Measurements from ENCODE around the gene MLN. TPM values are rescaled to one million over a fixed set of nuclear protein-coding genes. Genes with fewer than 3 reads are reported as not detected.

MLN gene
- total and polyA plus RNA-seq, 7 donors = not detected

DNA sequence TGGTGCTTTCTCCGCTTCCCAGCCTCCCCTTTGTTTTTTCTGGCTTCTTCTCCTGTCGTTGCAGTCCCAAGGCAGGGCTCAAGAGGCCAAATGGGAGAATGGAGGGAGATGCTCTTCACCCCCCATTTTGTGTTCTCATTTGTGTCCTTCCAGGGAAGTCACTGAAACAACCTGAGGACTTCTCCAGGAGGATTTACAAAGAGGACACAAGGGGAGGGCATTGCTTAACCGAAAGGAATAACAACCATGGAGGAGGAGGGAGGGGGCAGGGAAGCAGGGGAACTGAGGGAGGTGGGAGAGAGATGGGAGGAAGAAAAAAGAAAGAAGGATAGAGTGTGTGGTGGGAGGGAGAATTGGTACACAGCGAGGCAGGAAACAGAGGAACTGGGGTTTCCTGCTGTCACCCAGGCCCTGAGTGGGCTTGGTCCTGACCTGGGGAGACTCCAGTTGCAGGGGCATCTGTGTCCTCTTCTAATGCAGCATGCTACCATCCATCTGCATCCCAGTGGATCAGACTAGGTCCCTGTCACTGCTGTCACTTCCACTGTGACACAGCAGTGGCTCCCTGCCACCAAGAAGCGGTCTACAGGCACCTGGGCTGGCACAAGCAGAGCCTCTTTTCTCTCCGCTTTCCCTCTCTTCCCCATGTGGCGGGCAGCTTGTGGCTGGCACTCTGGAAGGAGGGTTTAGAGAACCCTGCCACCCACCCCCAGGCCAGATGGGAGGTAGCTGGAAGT lies 17.1 kb upstream of the MLN start:
- WGBS, 3 donors = 61 to 65% (median 64%) methylated on average over 7 of the region's 7 CpGs
- no peaks in the 10 kb centered on the region for H3K36me3 ChIP-seq (ENCODE audit: insufficient read depth in 1 of 2, low read depth in 1 of 2)
- no peak overlapping the region for H3K27ac ChIP-seq
- no peaks in the 10 kb centered on the region for H3K4me1 ChIP-seq
- DNase-seq = no peak
- ATAC-seq = no peak
- peaks cover 0 to 2% (median 0%) of the 10 kb centered on the region in 3 donors for H3K27me3 ChIP-seq (ENCODE audit: insufficient read depth in 3 of 3, low read length in 2 of 3)
- TF ChIP-seq, protein P1, sequence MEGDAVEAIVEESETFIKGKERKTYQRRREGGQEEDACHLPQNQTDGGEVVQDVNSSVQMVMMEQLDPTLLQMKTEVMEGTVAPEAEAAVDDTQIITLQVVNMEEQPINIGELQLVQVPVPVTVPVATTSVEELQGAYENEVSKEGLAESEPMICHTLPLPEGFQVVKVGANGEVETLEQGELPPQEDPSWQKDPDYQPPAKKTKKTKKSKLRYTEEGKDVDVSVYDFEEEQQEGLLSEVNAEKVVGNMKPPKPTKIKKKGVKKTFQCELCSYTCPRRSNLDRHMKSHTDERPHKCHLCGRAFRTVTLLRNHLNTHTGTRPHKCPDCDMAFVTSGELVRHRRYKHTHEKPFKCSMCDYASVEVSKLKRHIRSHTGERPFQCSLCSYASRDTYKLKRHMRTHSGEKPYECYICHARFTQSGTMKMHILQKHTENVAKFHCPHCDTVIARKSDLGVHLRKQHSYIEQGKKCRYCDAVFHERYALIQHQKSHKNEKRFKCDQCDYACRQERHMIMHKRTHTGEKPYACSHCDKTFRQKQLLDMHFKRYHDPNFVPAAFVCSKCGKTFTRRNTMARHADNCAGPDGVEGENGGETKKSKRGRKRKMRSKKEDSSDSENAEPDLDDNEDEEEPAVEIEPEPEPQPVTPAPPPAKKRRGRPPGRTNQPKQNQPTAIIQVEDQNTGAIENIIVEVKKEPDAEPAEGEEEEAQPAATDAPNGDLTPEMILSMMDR (IDR thresholded peaks at IDR 0.05) = no peak
- H3K9me3 ChIP-seq = no peaks in the 10 kb centered on the region
- intact Hi-C loops (cut with DNase I) = no loop called here
- no peak overlapping the region for H3K4me3 ChIP-seq

DNA sequence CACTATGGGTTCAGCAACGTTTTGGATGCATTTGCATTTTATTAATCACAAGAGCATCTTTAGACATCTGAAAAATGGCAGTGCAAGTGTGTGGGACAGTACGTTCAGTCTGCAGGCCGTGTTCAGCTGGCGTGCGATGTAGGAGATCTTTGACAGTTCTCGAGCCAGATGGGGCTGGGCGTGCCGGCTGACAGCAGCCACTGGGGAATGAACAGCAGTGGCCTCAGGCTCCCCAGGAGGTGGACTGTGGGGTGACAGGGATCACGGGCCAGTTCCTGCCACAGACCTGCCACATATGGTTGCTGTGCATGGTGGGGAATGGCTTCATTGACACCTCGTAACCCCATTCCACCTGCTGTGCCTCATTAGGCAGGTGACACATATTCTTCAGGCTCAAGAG lies 16.4 kb upstream of the MLN start:
- ATAC-seq = no peak
- no peak overlapping the region for H3K27ac ChIP-seq
- intact Hi-C loops (cut with DNase I) = no loop called here
- H3K4me3 ChIP-seq = no peak overlapping the region
- H3K9me3 ChIP-seq = no peaks in the 10 kb centered on the region
- DNase-seq = no peak
- no peaks in the 10 kb centered on the region for H3K4me1 ChIP-seq
- peaks cover 0 to 6% (median 0%) of the 10 kb centered on the region in 3 donors for H3K27me3 ChIP-seq (ENCODE audit: insufficient read depth in 3 of 3, low read length in 2 of 3)
- H3K36me3 ChIP-seq (ENCODE audit: insufficient read depth in 1 of 2, low read depth in 1 of 2) = no peaks in the 10 kb centered on the region
- 33 to 39% (median 34%) methylated on average over 10 of the region's 10 CpGs for WGBS, 3 donors
- TF ChIP-seq, protein P1 (IDR thresholded peaks at IDR 0.05) = no peak

DNA sequence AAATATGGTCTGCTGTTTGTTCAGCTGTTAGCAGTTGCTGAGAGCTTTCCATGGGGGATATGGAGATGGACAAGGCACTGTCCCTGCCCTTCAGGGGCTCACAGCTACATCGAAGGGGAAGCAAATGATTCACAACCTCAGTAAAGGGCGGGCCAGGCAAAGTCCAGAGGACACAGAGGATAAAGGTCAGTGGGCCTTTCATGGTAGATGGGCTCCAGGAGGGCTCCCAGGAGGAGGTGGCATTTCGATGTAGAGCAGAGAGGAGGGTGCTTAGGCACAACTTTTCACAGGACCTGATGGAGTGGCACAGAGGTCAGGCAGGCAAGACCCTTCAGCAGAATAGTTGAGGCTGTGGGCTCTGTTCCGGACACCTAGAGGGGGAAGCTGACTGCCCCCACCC lies 15.2 kb upstream of the MLN start:
- Histone ChIP-seq H3K4me1 (no peaks in the 10 kb centered on the region), H3K27me3 (ENCODE audit: insufficient read depth in 3 of 3, low read length in 2 of 3) (peaks cover 0 to 17% (median 6%) of the 10 kb centered on the region in 3 donors), H3K27ac (no peak overlapping the region), H3K9me3 (no peaks in the 10 kb centered on the region), H3K4me3 (no peak overlapping the region), H3K36me3 (ENCODE audit: insufficient read depth in 1 of 2, low read depth in 1 of 2) (no peaks in the 10 kb centered on the region)
- TF ChIP-seq, protein P1 (IDR thresholded peaks at IDR 0.05) = no peak
- ATAC-seq (no peak), DNase-seq (no peak)
- intact Hi-C loops (cut with DNase I) = no loop called here
- 73 to 85% (median 84%) methylated on average over 4 of the region's 4 CpGs for WGBS, 3 donors

DNA sequence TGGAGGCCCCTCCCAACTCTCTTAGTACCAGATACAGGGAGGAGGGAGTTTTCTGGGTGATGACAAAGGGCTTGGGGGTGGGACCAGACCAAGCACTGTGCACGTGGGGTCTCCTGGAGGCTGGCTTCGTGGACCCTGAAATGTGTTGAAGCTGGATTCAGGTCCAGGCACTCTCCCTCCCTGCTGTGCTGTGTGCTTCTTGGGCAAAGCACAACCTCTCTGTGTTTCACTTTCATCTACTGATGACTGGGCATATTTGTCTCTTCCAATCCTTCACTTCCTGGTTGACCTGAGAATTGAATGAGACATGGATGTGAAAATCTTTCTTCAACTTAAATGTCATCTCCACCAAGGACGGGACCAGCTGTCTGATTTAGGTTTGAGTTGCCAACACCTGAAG lies 14.5 kb upstream of the MLN start:
- no peak overlapping the region for H3K4me3 ChIP-seq
- TF ChIP-seq, protein P1 (IDR thresholded peaks at IDR 0.05) = no peak
- ATAC-seq (no peak), DNase-seq (no peak)
- H3K4me1 ChIP-seq = no peaks in the 10 kb centered on the region
- no peaks in the 10 kb centered on the region for H3K9me3 ChIP-seq
- WGBS, 3 donors = 55 to 72% (median 71%) methylated on average over 3 of the region's 3 CpGs
- H3K36me3 ChIP-seq (ENCODE audit: insufficient read depth in 1 of 2, low read depth in 1 of 2) = no peaks in the 10 kb centered on the region
- intact Hi-C loops (cut with DNase I) = no loop called here
- H3K27ac ChIP-seq = no peak overlapping the region
- H3K27me3 ChIP-seq (ENCODE audit: insufficient read depth in 3 of 3, low read length in 2 of 3) = peaks cover 0 to 24% (median 7%) of the 10 kb centered on the region in 3 donors

DNA sequence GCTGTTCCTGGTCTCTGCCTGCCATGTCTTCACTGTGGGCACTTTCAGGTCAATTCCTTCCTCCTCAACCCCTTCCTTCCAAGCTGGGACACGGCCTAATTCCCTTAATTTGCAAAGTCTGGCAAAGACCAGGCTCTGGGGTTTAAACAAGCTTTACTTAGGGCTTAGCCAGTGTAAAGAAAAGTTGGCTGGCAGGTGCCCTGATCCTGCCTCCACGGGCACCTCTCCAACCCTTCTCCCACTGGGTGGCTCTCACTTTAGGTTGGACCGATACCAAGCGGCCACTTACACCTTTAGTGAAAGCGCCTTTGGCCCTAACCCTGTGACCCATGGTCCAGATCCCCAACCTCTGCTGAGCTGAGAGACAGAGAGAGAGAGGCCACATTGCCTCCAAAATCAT lies 13.7 kb upstream of the MLN start:
- no peak for DNase-seq

More for the DNA sequence above, 13.7 kb upstream of the MLN start:
- H3K9me3 ChIP-seq = no peaks in the 10 kb centered on the region
- H3K27me3 ChIP-seq (ENCODE audit: insufficient read depth in 3 of 3, low read length in 2 of 3) = peaks cover 0 to 29% (median 10%) of the 10 kb centered on the region in 3 donors
- no peak for ATAC-seq
- intact Hi-C loops (cut with DNase I) = no loop called here
- no peaks in the 10 kb centered on the region for H3K4me1 ChIP-seq
- no peak overlapping the region for H3K4me3 ChIP-seq
- TF ChIP-seq, protein P1 (IDR thresholded peaks at IDR 0.05) = no peak
- WGBS, 3 donors = 47 to 61% (median 50%) methylated on average over 5 of the region's 5 CpGs
- H3K36me3 ChIP-seq (ENCODE audit: insufficient read depth in 1 of 2, low read depth in 1 of 2) = no peaks in the 10 kb centered on the region
- no peak overlapping the region for H3K27ac ChIP-seq

Measured in psoas muscle (tissue), 8 donors.